Neural crest cell (in vitro differentiated cells): ENCODE results near the gene RAC2. TPM values are rescaled to one million over a fixed set of nuclear protein-coding genes. Genes with fewer than 3 reads are reported as not detected.

ENCODE experiments used
- DNase-seq: peaks from one replicate; pipeline ENCODE4 v3.0.0; 2021; ENCODE audit warnings: low read depth, mixed read lengths, low spot score
- H3K27ac Mint-ChIP-seq: one replicate; pipeline ENCODE4 v1.8.0; 2021; ENCODE audit warnings: mild to moderate bottlenecking, mixed read lengths; ENCODE audit not compliant: unreplicated experiment
- H3K27me3 Mint-ChIP-seq: 2 replicates; pipeline ENCODE4 v1.8.0; 2021; ENCODE audit warnings: low read depth, mild to moderate bottlenecking, mixed read lengths
- H3K36me3 Mint-ChIP-seq: 2 replicates; pipeline ENCODE4 v1.8.0; 2021; ENCODE audit warnings: low read depth, mild to moderate bottlenecking, mixed read lengths
- H3K4me1 Mint-ChIP-seq: 2 replicates; pipeline ENCODE4 v1.8.0; 2021; ENCODE audit warnings: mixed read lengths
- H3K4me3 Mint-ChIP-seq: one replicate; pipeline ENCODE4 v1.8.0; 2021; ENCODE audit warnings: mild to moderate bottlenecking, mixed read lengths
- H3K9me3 Mint-ChIP-seq: 2 replicates; pipeline ENCODE4 v1.8.0; 2021; ENCODE audit warnings: mixed read lengths
- total RNA-seq: library from RNA; stranded (reverse); gene quantifications from 2 replicates; pipeline ENCODE4 v1.2.1, GENCODE V29; 2021
- TF ChIP-seq, protein P1 (sequence below): fragments of 200-600 bp; sonication (generic); conservative IDR thresholded peaks from 2 replicates; pipeline ENCODE4 v1.5.0; 2021; ENCODE audit warnings: antibody characterized with exemption, mild to moderate bottlenecking

The RAC2 gene
- total RNA-seq, 1 donor from 2014 or later: 0.21 TPM

DNA sequence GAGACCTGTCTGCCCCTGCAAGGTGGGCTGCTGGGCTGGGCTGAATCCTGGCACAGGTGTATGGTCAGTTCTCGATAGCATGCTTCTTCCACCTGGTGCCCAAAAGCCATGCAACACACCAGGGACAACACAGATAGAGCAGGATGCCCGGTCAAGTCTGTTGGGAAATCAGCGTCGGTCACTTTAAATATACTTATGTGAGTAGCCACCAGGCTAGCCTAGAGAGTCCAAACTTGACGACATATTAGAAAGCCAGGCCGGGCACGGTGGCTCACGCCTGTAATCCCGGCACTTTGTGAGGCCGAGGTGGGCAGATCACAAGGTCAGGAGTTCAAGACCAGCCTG is 65.0 kb downstream of the RAC2 start:
- no peaks in the 10 kb centered on the region for H3K27me3 Mint-ChIP-seq
- no peaks in the 10 kb centered on the region for H3K9me3 Mint-ChIP-seq
- peaks cover 24% of the 10 kb centered on the region for H3K4me1 Mint-ChIP-seq
- TF ChIP-seq, protein P1, sequence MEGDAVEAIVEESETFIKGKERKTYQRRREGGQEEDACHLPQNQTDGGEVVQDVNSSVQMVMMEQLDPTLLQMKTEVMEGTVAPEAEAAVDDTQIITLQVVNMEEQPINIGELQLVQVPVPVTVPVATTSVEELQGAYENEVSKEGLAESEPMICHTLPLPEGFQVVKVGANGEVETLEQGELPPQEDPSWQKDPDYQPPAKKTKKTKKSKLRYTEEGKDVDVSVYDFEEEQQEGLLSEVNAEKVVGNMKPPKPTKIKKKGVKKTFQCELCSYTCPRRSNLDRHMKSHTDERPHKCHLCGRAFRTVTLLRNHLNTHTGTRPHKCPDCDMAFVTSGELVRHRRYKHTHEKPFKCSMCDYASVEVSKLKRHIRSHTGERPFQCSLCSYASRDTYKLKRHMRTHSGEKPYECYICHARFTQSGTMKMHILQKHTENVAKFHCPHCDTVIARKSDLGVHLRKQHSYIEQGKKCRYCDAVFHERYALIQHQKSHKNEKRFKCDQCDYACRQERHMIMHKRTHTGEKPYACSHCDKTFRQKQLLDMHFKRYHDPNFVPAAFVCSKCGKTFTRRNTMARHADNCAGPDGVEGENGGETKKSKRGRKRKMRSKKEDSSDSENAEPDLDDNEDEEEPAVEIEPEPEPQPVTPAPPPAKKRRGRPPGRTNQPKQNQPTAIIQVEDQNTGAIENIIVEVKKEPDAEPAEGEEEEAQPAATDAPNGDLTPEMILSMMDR: no peak
- H3K27ac Mint-ChIP-seq: peak overlapping the region; percentile 50
- no peak overlapping the region for H3K4me3 Mint-ChIP-seq
- DNase-seq: no peak
- no peaks in the 10 kb centered on the region for H3K36me3 Mint-ChIP-seq

GRCh38 chr22:37178350-37179125 is 65.5 kb downstream of the RAC2 start:
- H3K9me3 Mint-ChIP-seq: no peaks in the 10 kb centered on the region
- H3K4me3 Mint-ChIP-seq: no peak overlapping the region
- TF ChIP-seq, protein P1: no peak
- H3K27ac Mint-ChIP-seq: peak overlapping the region; percentile 79
- no peaks in the 10 kb centered on the region for H3K36me3 Mint-ChIP-seq
- DNase-seq: no peak
- H3K27me3 Mint-ChIP-seq: no peaks in the 10 kb centered on the region
- H3K4me1 Mint-ChIP-seq: peaks cover 24% of the 10 kb centered on the region

DNA sequence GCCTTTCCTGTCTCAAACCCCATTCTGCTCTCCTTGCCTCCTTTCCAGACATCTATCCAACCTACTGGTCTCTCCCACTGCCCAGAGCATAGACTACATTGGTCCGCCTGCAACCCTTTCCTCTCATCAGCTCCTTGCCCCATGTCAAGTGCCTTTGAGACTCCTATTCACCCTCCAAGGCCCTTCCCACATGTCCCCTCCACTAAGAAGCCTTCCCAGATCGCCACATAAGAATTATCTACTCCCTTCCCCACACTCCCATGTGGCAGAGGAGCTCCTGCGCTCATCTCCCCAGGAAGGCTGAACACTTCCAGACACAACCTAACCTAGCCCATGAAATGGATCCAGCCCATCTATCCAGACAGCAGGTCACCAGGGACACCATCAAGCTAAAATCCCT is 66.3 kb downstream of the RAC2 start:
- DNase-seq: no peak
- Mint-ChIP-seq H3K27me3 (no peaks in the 10 kb centered on the region), H3K27ac (peak overlapping the region; percentile 79), H3K4me1 (peaks cover 24% of the 10 kb centered on the region), H3K9me3 (no peaks in the 10 kb centered on the region), H3K4me3 (no peak overlapping the region), H3K36me3 (no peaks in the 10 kb centered on the region)
- TF ChIP-seq, protein P1: no peak

DNA sequence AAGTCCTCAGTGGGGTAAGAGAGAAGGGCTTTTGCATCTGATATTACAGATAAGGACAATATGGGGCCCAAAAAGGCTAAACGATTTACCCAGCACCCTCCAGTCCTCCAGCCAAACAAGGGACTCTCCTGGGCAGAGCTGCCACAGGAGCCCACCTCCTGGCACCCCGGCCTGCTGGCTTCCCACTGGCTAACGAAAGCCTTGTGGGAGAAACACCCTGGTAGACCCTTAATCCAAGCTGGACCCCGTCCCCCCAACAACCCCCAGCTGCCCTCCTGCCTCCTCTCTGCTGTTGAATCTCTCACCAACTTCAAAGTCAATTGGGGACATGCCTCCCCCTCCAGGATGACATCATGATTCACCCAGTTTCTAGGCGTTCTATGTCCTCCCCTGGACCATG is 66.8 kb downstream of the RAC2 start:
- H3K36me3 Mint-ChIP-seq: no peaks in the 10 kb centered on the region
- H3K4me3 Mint-ChIP-seq: no peak overlapping the region
- peaks cover 24% of the 10 kb centered on the region for H3K4me1 Mint-ChIP-seq
- H3K27ac Mint-ChIP-seq: no peak overlapping the region
- no peaks in the 10 kb centered on the region for H3K27me3 Mint-ChIP-seq
- DNase-seq: no peak
- H3K9me3 Mint-ChIP-seq: no peaks in the 10 kb centered on the region
- TF ChIP-seq, protein P1: no peak

- TF ChIP-seq, protein P1: no peak
- Mint-ChIP-seq H3K27ac (no peak overlapping the region), H3K4me1 (peaks cover 24% of the 10 kb centered on the region), H3K9me3 (no peaks in the 10 kb centered on the region), H3K27me3 (no peaks in the 10 kb centered on the region), H3K4me3 (no peak overlapping the region), H3K36me3 (no peaks in the 10 kb centered on the region)
- DNase-seq: no peak
Measured at GRCh38 chr22:37176464-37177061, 67.5 kb downstream of the RAC2 start.
